Nephron progenitor cell (in vitro differentiated cells): ENCODE results near the gene CCR5.

Experiments
- DNase-seq: peaks from one replicate; pipeline ENCODE4 v3.0.0; 2021
- H3K27ac Mint-ChIP-seq: 2 replicates; pipeline ENCODE4 v1.8.0; 2021; ENCODE audit warnings: mild to moderate bottlenecking, moderate library complexity, mixed read lengths
- H3K27me3 Mint-ChIP-seq: 2 replicates; pipeline ENCODE4 v1.8.0; 2021; ENCODE audit warnings: mild to moderate bottlenecking, low read depth, mixed read lengths; ENCODE audit not compliant: poor library complexity
- H3K36me3 Mint-ChIP-seq: 2 replicates; pipeline ENCODE4 v1.8.0; 2021; ENCODE audit warnings: low read depth, mixed read lengths
- H3K4me1 Mint-ChIP-seq: 2 replicates; pipeline ENCODE4 v1.8.0; 2021; ENCODE audit warnings: mixed read lengths
- H3K4me3 Mint-ChIP-seq: 2 replicates; pipeline ENCODE4 v1.8.0; 2021; ENCODE audit warnings: mild to moderate bottlenecking, moderate library complexity, mixed read lengths
- H3K9me3 Mint-ChIP-seq: 2 replicates; pipeline ENCODE4 v1.8.0; 2021; ENCODE audit warnings: mild to moderate bottlenecking, moderate library complexity, mixed read lengths
- TF ChIP-seq, protein P1 (sequence below): fragments of 200-600 bp; sonication (generic); IDR thresholded peaks from 2 replicates; pipeline ENCODE4 v1.5.0; 2021; ENCODE audit warnings: antibody characterized with exemption

CCR5 gene

DNA sequence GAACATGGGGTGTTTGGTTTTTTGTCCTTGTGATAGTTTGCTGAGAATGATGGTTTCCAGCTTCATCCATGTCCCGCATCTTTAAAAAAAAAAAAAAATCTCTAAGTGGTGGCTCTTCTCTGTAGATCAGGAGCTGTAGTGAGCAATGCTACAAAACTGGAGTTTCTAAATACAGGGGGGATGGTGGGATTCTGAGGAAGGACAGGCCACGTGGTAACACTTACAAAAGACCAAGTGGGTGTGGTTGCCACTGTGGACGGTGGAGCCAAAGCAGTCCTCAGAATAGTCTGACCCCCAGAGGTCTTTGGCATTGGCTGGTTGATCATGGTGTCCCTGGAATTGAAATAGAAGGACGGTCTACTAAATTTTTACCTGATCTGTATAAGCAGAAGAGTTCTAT lies 44.0 kb downstream of the CCR5 start:
- H3K27ac Mint-ChIP-seq, result no peak overlapping the region
- H3K4me1 Mint-ChIP-seq, result peaks cover 9% of the 10 kb centered on the region

DNA sequence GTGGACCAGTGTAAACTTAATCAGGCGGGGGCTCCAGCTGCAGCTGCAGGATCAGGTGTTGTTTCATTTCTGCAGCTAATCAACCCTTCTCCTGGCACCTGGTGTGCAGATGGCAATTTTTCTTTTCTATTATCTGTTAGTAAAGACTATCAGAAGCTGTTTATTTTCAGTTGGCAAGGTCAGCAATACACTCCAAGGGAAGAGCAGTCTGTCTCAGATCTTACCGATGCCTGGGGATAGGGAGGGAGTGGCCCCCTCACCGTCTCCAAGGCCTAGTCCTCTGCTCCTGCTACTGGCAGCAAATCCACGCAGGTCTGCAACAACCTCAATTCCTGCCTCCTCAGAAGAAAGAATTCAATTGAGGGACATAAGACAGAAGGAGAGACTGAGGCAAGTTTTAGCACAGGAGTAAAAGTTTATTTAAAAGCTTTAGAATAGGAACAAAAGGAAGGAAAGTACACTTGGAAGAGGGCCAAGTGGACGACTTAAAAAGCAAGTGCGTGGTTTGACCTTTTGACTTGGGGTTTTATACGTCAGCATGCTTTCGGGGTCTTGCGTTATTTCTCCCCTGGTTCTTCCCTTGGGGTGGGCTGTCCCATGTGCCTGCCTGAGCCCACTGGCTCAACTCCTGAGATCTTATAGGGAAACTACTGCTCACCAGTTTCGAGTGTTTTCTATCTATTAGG lies 45.5 kb downstream of the CCR5 start:
- no peak for DNase-seq
- Mint-ChIP-seq H3K27me3 (peaks cover 17% of the 10 kb centered on the region), H3K4me1 (peaks cover 9% of the 10 kb centered on the region), H3K4me3 (no peak overlapping the region), H3K27ac (no peak overlapping the region), H3K36me3 (no peaks in the 10 kb centered on the region), H3K9me3 (no peaks in the 10 kb centered on the region)
- TF ChIP-seq, protein P1, sequence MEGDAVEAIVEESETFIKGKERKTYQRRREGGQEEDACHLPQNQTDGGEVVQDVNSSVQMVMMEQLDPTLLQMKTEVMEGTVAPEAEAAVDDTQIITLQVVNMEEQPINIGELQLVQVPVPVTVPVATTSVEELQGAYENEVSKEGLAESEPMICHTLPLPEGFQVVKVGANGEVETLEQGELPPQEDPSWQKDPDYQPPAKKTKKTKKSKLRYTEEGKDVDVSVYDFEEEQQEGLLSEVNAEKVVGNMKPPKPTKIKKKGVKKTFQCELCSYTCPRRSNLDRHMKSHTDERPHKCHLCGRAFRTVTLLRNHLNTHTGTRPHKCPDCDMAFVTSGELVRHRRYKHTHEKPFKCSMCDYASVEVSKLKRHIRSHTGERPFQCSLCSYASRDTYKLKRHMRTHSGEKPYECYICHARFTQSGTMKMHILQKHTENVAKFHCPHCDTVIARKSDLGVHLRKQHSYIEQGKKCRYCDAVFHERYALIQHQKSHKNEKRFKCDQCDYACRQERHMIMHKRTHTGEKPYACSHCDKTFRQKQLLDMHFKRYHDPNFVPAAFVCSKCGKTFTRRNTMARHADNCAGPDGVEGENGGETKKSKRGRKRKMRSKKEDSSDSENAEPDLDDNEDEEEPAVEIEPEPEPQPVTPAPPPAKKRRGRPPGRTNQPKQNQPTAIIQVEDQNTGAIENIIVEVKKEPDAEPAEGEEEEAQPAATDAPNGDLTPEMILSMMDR, result no peak

More for the DNA sequence above, 44.0 kb downstream of the CCR5 start:
- no peak for DNase-seq
- H3K4me3 Mint-ChIP-seq, result no peak overlapping the region
- no peaks in the 10 kb centered on the region for H3K9me3 Mint-ChIP-seq
- no peaks in the 10 kb centered on the region for H3K36me3 Mint-ChIP-seq
- H3K27me3 Mint-ChIP-seq, result peaks cover 15% of the 10 kb centered on the region
- TF ChIP-seq, protein P1, result no peak

- H3K27me3 Mint-ChIP-seq, result peaks cover 17% of the 10 kb centered on the region
- H3K27ac Mint-ChIP-seq, result peak overlapping the region; percentile 29
- TF ChIP-seq, protein P1, result no peak
- H3K9me3 Mint-ChIP-seq, result no peaks in the 10 kb centered on the region
- no peaks in the 10 kb centered on the region for H3K36me3 Mint-ChIP-seq
- H3K4me1 Mint-ChIP-seq, result peaks cover 9% of the 10 kb centered on the region
- no peak overlapping the region for H3K4me3 Mint-ChIP-seq
- DNase-seq, result no peak
Measured at GRCh38 chr3:46416811-46417510, 46.2 kb downstream of the CCR5 start.

DNA sequence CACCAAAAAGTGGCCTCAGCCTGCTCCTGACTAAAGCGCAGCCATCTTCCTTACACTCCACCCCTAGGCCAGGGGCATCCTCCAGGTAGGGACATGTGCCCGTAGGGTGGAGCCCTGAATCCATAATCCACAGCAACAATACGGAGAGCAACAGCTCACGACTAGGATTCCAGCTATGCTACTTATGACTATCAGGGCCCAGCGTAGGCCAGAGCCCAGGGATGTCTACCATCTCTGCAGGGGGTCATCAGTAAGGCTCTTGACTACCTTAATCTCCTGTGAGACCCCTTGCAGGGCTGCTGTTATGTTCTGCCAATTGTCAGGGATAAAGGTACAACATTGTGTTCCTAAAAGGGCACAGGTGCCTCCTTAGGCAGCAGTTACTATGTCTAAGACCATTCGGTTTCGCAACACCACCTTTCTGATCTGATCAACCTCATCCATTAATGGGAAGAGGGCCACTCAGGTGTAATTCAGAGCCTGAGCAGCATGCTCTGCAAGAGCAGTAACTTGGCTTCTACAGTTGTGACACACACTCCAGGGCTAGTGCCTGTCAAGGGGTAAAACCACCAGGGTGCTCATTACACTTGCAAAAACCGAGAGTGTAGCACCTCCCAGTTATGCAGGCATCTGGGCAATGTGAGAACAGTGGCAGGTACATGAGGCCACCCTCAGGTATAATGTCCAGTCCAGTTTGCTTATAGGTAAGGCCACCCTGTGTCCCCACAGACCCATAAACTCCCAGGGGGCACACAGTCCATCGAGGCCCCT lies 47.3 kb downstream of the CCR5 start:
- Mint-ChIP-seq H3K27me3 (peaks cover 15% of the 10 kb centered on the region), H3K4me1 (peaks cover 9% of the 10 kb centered on the region), H3K36me3 (no peaks in the 10 kb centered on the region), H3K9me3 (no peaks in the 10 kb centered on the region), H3K4me3 (no peak overlapping the region), H3K27ac (no peak overlapping the region)
- TF ChIP-seq, protein P1, result no peak
- DNase-seq, result no peak

DNA sequence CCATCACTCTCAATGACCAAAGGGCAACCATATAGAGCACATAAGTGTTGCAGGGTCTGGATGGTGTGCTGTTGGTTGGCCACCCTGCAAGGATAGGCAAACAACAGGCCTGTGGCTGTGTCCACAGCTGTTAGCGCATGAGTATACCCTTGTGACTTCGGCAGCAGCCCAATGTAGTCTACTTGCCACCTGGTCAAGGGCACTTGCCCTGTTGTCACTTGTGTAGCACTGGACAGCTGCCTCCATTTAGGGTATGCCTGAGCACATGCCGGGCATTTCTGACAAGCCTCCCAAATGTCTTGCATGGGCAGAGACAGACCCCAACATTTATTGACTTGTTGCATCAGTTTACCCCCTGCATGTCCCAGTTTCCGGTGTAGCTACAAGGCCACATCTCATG lies 49.1 kb downstream of the CCR5 start:
- Mint-ChIP-seq H3K27me3 (peaks cover 18% of the 10 kb centered on the region), H3K4me1 (peaks cover 9% of the 10 kb centered on the region), H3K9me3 (no peaks in the 10 kb centered on the region), H3K4me3 (no peak overlapping the region), H3K27ac (no peak overlapping the region), H3K36me3 (no peaks in the 10 kb centered on the region)
- TF ChIP-seq, protein P1, result no peak
- DNase-seq, result no peak
